Activated naive CD8-positive, alpha-beta T cell treated with anti-CD3 and anti-CD28 coated beads, Interleukin-2, amount 10 ng/mL, durations not matched to agents 7 days and 5 days (primary cell): ENCODE measurements around the gene MATCAP1. TPM values are rescaled to one million over a fixed set of nuclear protein-coding genes. Genes with fewer than 3 reads are reported as not detected.
A peak's percentile ranks its signal among the peaks of the same experiment; 100 is the strongest.

Experiments
- ATAC-seq: fragments of 150-1000 bp; cut with Tn5 transposase; one replicate; pipeline ENCODE4 v1.10.0; 2021; ENCODE audit warnings: low read depth, moderate library complexity
- POLR2A ChIA-PET: fragments of 350-600 bp; sonication (Branson Sonifier 250); formaldehyde crosslinking; loops from one replicate; lab custom pipeline; 2021; ENCODE audit warnings: antibody characterized with exemption; lab: Charles Lee
- DNase-seq: peaks from one replicate; pipeline ENCODE4 v3.0.0; 2021
- H3K27ac Mint-ChIP-seq: one replicate; pipeline ENCODE4 v1.8.0; 2022; ENCODE audit warnings: mild to moderate bottlenecking, mixed read lengths
- H3K27me3 Mint-ChIP-seq: one replicate; pipeline ENCODE4 v1.8.0; 2022; ENCODE audit warnings: mild to moderate bottlenecking, moderate library complexity, mixed read lengths
- H3K36me3 Mint-ChIP-seq: one replicate; pipeline ENCODE4 v1.8.0; 2021; ENCODE audit warnings: mild to moderate bottlenecking, mixed read lengths
- H3K4me1 Mint-ChIP-seq: one replicate; pipeline ENCODE4 v1.8.0; 2021; ENCODE audit warnings: mixed read lengths
- H3K4me3 Mint-ChIP-seq: one replicate; pipeline ENCODE4 v1.8.0; 2022; ENCODE audit warnings: mild to moderate bottlenecking, moderate library complexity, mixed read lengths
- H3K9me3 Mint-ChIP-seq: one replicate; pipeline ENCODE4 v1.8.0; 2021; ENCODE audit warnings: mixed read lengths
- total RNA-seq, 2 experiments: library from RNA; stranded (reverse); gene quantifications; one replicate each; pipeline ENCODE4 v1.2.3, GENCODE V29; 2021

Gene MATCAP1
- total RNA-seq, 2 experiments from 2014 or later, result 57.4 to 59.1 TPM

DNA sequence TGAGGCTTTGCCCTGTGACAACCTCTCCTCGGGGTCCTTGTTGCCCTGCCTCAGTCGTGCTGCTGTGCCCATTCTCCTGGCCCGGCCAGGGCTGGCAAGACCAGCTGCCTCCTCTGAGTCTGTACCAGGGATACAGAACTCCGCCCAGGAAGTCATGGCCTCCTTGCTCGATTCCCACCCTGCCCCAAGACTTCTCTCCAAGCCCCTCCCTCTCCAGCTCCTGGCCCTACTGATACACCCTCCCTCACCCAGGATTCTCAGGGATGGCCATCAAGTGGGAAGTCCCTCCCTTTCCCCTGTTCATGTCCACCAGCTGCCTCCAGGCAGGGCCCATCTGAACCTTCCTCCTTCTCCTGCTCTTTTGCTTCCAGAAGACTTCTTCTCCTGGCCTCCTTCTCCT, 31.9 kb upstream of the MATCAP1 start:
- Mint-ChIP-seq H3K27me3 (no peaks in the 10 kb centered on the region), H3K36me3 (no peaks in the 10 kb centered on the region), H3K4me3 (no peak overlapping the region), H3K4me1 (peaks cover 12% of the 10 kb centered on the region), H3K9me3 (no peaks in the 10 kb centered on the region), H3K27ac (peak overlapping the region; percentile 31)
- POLR2A ChIA-PET, result no interaction called here
- ATAC-seq (no peak), DNase-seq (no peak)

DNA sequence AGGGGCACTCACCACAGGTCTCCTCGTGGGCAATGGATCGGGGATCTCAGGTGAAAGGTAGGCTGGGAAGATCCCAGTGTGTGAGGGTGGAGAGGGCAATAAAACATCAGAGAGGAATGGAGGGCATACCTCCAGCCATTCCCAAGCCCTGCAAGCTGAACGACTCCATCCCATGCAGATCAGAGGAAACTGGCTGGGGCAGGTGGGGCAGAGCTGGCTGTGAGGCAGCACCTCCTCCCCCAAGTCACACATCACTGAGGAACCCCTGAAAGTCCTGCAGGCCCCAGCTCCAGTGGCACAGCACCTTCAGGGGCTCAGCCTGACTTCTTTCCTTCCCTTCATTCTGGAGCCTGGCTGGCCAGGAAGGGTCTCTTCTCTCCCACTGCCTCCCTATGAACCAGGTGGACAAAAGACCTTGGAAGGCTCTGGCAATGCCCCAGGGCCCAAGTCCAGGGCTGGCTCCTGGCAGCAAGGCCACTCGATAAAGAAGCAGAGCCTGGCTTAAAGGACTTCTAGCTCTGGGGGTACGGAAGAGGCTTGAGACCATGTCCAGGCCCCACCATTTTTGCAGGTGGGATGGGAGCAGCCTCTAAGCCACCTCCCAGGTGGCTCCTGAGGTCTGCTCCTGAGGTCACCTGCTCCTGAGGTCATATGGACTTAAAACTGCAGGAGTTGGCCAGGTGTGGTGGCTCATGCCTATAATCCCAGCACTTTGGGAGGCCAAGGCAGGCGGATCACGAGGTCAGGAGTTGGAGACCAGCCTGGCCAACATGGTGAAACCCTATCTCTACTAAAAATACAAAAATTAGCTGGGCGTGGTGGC, 29.6 kb upstream of the MATCAP1 start:
- H3K27ac Mint-ChIP-seq, result no peak overlapping the region

DNA sequence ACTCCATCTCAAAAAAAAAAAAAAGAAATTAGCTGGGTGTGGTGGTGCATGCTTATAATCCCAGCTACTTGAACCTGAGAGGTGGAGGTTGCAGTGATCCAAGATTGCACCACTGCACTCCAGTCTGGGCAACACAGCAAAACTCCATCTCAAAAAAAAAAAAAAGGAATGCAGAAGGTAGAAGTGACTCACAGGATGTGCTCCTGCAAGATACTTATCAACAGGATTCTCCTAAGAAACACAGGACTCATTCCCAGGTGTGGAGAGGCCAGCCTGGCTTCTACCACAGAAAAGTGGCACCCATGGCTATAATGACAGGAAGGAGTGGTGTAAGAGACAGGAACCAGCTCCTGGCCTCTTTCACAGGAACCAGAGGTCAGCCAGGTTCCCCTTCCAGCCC, 29.0 kb upstream of the MATCAP1 start:
- Mint-ChIP-seq H3K27me3 (no peaks in the 10 kb centered on the region), H3K4me1 (peaks cover 12% of the 10 kb centered on the region), H3K4me3 (no peak overlapping the region), H3K27ac (no peak overlapping the region), H3K9me3 (no peaks in the 10 kb centered on the region), H3K36me3 (no peaks in the 10 kb centered on the region)
- POLR2A ChIA-PET, result interaction anchor here (1.2 kb wide), 1 partner anchor 28 kb away, joined by 5 read pairs; no protein-coding TSS in a partner anchor
- no peak for ATAC-seq
- DNase-seq, result no peak

More for the DNA sequence above, 29.6 kb upstream of the MATCAP1 start:
- H3K36me3 Mint-ChIP-seq, result no peaks in the 10 kb centered on the region
- H3K4me3 Mint-ChIP-seq, result no peak overlapping the region
- no peak for ATAC-seq
- peaks cover 13% of the 10 kb centered on the region for H3K4me1 Mint-ChIP-seq
- POLR2A ChIA-PET, result interaction anchor here (1.2 kb wide), 1 partner anchor 29 kb away, joined by 5 read pairs; no protein-coding TSS in a partner anchor
- H3K27me3 Mint-ChIP-seq, result no peaks in the 10 kb centered on the region
- H3K9me3 Mint-ChIP-seq, result no peaks in the 10 kb centered on the region
- no peak for DNase-seq

DNA sequence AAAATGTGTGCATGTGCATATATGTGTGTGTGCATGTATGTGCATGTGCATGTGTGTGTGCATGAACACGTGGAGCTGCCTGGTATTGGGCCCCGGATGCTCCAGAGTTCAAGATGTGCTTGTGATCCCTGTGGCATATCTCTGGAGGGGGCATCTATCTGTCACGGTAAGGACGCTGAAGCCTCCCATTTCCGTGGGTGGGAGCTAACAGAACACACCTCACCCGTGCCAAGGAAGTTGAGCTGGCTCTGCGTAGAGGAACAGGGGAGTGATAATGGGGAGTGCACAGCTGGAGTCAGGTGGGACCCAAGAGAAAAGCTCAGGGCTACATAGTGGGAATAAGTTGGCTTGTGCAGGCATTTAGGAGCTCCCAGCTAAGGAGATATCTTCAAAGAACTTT, 27.9 kb upstream of the MATCAP1 start:
- no peaks in the 10 kb centered on the region for H3K9me3 Mint-ChIP-seq
- no peak overlapping the region for H3K27ac Mint-ChIP-seq
- no peak overlapping the region for H3K4me3 Mint-ChIP-seq
- peaks cover 3% of the 10 kb centered on the region for H3K4me1 Mint-ChIP-seq
- no peaks in the 10 kb centered on the region for H3K36me3 Mint-ChIP-seq
- POLR2A ChIA-PET, result no interaction called here
- no peak for ATAC-seq
- H3K27me3 Mint-ChIP-seq, result no peaks in the 10 kb centered on the region
- no peak for DNase-seq

DNA sequence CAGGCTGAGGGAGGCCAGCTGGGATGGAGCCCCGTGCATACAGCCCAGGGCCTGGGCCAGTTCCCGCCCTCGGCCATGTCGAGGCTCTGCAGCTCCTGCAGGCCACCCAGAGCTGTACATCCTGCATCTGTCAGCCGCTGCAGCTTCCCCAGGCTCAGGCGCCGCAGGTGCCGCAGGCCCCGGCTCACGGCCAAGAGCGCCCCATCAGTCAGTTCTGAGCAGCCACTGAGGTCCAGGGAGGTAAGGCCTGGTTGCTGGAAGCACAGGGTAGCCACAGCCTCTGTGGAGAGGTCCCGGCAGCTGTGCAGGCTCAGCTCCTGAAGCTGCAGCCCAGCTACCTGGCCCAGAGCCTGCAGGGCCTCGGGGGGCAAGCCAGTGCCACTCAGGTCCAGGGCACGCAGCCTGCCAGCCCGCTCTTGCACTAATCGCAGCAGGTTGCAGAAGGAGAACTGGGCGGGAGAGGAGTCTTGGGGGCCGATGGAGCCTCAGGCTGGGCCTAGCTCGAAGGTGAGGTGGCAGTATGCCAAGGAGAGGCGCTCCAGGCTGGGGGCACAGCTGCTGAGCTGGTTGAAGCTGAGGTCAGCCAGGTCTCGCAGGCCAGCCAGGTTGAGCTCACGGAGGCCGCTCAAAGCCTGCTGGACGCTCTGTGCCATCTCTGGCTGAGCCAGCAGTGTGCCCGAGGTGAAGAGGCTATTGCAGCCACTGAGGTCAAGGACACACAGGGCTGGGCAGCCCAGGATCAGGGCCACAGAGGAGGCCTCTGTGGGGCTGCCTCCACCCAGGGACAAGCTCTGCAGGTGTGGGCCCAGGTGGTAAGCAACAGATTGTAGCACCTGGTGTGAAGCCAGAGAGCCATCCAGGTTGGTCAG, 26.5 kb upstream of the MATCAP1 start:
- no peak overlapping the region for H3K4me3 Mint-ChIP-seq
- H3K9me3 Mint-ChIP-seq, result no peaks in the 10 kb centered on the region
- no peaks in the 10 kb centered on the region for H3K36me3 Mint-ChIP-seq
- H3K27me3 Mint-ChIP-seq, result no peaks in the 10 kb centered on the region
- POLR2A ChIA-PET, result interaction anchor here (1.1 to 1.4 kb wide), 2 partner anchors 16 to 27 kb away, joined by 3 to 5 read pairs; partner anchors contain the start of gene TMEM208
- DNase-seq (no peak), ATAC-seq (no peak)
- H3K27ac Mint-ChIP-seq, result no peak overlapping the region
- H3K4me1 Mint-ChIP-seq, result peaks cover 3% of the 10 kb centered on the region

DNA sequence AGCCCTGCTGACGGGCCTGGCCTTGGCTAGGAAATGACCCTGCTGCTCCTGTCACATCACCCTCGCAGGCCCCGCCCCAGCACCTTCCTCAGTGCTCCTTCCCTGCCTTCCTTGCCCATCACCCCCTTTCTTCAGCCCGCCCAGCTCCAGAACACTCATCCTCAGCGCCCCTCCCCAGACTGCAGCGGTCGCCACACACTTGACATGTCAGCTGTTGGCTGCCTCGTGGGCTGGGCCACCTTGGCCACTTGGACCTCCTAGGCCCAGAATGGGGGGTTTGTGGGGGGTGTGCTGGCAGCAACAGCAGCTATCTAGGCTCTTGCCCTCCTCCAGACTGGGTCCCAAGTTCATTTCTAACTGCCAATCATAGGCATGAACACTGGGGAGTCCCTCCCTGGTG, 25.8 kb upstream of the MATCAP1 start:
- ATAC-seq, result no peak

DNA sequence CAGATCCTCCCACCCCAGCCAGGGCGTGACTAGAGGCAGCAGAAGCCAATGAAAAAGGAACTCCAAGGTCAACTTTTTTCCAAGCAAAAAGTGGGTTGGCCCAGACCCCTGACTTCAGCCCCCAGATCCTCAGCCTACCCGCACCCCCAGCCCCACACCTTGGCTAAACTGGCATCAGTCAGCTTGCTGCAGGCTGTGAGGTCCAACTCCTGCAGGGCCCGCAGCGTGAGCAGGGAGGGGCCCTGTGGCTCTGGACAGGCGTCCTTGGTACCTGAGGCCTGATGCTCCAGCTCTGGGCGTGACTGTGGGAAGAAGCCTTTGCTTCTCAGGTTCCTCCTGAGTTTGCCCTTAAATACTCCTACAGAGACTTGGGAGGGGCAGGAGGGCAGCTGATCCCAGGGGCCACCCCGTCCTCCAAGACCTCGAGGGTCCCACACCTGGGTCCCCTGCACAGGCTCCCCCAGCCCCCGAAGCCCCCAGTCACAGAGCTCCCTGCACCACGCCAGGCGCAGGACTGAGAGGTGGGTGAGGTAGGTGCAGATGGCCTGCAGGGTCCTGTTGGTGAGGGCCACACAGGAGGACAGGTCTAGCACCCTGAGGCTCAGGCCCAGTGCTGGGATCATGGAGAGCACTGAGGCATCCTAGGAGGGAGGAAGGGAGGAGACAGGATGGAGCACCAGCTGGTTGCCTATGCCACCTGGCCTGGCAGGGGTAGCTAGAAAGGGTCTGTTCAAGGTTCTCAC, 24.6 kb upstream of the MATCAP1 start:
- Mint-ChIP-seq H3K27ac (no peak overlapping the region), H3K4me1 (peaks cover 3% of the 10 kb centered on the region), H3K36me3 (no peaks in the 10 kb centered on the region), H3K4me3 (no peak overlapping the region), H3K9me3 (no peaks in the 10 kb centered on the region), H3K27me3 (no peaks in the 10 kb centered on the region)
- POLR2A ChIA-PET, result interaction anchor here (0.6 to 1.4 kb wide), 3 partner anchors 10 to 29 kb away, joined by 3 to 4 read pairs (median 3); no protein-coding TSS in a partner anchor
- ATAC-seq (no peak), DNase-seq (no peak)

More for the DNA sequence above, 25.8 kb upstream of the MATCAP1 start:
- Mint-ChIP-seq H3K27me3 (no peaks in the 10 kb centered on the region), H3K4me3 (no peak overlapping the region), H3K36me3 (no peaks in the 10 kb centered on the region), H3K9me3 (no peaks in the 10 kb centered on the region), H3K4me1 (peaks cover 3% of the 10 kb centered on the region), H3K27ac (no peak overlapping the region)
- POLR2A ChIA-PET, result interaction anchor here (1.1 to 1.4 kb wide), 2 partner anchors 17 to 27 kb away, joined by 3 to 5 read pairs; partner anchors contain the start of gene TMEM208
- no peak for DNase-seq

DNA sequence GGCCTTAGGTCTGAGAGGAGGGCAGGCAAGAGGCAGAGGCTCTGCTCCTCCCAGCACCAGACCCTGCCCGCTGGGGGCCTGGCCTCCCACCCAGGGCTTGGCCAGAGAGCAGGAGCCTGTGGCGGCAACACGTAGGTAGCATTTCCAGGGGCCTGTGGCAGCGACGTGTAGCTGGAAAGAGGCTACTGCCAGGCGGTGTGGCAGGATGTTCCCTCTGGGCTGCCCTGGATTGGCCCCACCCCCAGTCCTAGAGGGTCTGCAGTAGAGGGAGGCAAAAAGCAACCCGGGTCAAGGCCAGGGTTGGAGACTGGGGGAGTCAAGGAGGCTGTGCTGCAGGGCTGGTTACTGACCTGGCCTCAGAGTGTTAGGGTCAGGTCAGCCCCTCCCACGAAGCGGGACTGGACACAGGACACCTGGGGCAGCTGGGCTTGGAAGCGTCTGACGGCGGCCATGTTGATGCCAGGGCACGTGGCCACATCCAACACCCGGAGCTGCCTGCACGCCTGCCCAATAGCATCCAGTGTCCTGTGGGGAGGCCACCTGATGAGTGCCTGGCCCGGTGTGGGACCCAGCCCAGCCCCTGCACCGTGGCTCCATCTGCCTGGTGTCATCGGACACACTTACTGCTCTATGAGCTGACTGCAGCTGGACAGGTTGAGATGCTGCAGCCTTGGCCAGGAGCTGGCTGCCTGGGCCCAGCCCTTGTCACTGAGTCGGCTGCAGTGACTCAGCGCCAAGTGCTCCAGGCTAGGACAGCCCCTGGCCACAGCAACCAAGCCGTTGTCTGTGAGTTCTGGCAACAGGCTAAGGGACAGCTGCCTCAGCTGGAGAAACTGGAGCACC, 23.7 kb upstream of the MATCAP1 start:
- H3K9me3 Mint-ChIP-seq, result no peaks in the 10 kb centered on the region
- DNase-seq (no peak), ATAC-seq (no peak)
- no peaks in the 10 kb centered on the region for H3K36me3 Mint-ChIP-seq
- POLR2A ChIA-PET, result interaction anchor here (1.0 kb wide), 1 partner anchor 19 kb away, joined by 4 read pairs; the partner anchor contains the start of gene TMEM208
- peaks cover 3% of the 10 kb centered on the region for H3K4me1 Mint-ChIP-seq
- no peak overlapping the region for H3K27ac Mint-ChIP-seq
- H3K4me3 Mint-ChIP-seq, result no peak overlapping the region
- no peaks in the 10 kb centered on the region for H3K27me3 Mint-ChIP-seq

DNA sequence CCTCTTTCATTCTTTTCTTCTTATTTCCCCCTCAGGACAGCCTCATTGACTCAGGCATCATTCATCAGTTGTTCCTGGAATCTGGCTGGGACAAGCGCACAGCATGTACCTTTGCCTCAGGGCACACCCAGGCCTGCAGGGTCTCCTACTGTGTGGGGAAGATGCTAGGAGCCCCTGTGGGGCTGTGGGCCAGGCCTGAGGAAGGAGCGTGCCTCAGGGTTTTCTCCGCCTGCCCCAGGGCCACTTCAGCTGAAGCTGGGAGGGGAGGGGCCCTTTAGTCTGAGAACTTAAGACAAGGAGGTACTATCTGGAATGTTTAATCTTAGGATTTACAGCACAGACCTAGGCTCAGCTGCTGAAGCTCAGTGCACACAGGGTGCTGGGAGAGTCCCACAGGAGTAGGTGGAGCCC, 23.1 kb upstream of the MATCAP1 start:
- Mint-ChIP-seq H3K4me1 (peaks cover 3% of the 10 kb centered on the region), H3K27me3 (no peaks in the 10 kb centered on the region), H3K9me3 (no peaks in the 10 kb centered on the region), H3K36me3 (no peaks in the 10 kb centered on the region), H3K4me3 (no peak overlapping the region), H3K27ac (no peak overlapping the region)
- ATAC-seq, result no peak
- POLR2A ChIA-PET, result interaction anchor here (1.0 kb wide), 1 partner anchor 20 kb away, joined by 4 read pairs; the partner anchor contains the start of gene TMEM208
- no peak for DNase-seq

DNA sequence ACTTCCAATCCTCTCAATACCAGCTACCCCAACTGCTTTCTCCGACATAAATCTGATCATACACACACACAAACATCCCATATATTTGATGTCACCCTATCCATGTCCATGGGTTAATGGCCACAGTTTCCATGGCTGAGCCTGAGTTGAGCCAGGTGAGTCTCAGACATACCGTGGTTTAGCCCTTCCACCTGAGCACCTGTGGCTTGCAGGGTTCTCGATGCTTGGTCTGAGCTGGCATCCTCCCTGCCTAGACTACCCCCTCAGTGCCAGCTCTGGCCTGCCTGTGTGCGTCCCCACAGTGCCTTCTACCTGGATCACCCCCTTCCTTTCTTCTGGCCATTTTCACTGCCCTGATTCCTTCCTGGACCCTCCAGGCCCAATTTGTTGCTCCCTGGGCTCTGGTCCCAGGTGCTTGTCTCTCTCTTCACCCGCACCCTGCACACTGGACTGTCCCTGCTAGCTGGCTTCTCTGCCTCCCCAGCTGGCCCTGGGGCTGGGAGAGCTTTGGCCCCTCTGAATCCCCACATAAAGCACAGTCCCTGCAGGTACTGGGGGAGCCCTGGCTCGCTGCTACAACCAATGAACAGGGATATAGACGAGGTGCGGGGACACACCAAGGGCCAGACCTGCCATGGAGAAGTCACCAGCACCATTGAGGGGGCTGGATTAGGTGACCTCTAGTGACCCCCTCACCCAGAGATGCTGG, 22.5 kb upstream of the MATCAP1 start:
- DNase-seq, result no peak
- no peak overlapping the region for H3K4me3 Mint-ChIP-seq
- POLR2A ChIA-PET, result interaction anchor here (1.0 kb wide), 1 partner anchor 21 kb away, joined by 4 read pairs; the partner anchor contains the start of gene TMEM208
- no peak for ATAC-seq
- H3K36me3 Mint-ChIP-seq, result no peaks in the 10 kb centered on the region
- no peak overlapping the region for H3K27ac Mint-ChIP-seq
- H3K4me1 Mint-ChIP-seq, result peaks cover 3% of the 10 kb centered on the region
- H3K27me3 Mint-ChIP-seq, result no peaks in the 10 kb centered on the region
- no peaks in the 10 kb centered on the region for H3K9me3 Mint-ChIP-seq

DNA sequence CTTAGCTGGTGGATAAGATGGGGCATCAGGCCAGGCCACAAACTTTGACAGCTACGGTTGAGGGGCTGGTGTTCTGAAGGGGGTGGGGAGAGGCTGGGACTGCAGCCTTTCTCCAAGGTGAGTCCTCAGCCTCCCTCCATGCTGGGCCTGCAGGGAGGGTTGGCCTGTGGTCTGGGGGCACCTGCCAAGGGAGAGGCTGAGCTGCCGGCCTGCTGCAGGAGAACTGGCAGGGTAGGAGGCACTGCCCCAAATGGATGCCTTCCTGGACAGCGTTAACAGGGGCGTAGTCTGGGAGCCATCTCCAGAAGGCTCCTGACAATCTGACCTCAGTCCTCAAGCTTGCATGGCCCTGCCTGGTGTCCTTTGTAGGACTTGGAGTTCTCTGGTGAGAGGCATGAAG, 20.3 kb upstream of the MATCAP1 start:
- no peak for DNase-seq
- ATAC-seq, result no peak
- POLR2A ChIA-PET, result interaction anchor here (0.7 kb wide), 1 partner anchor 11 kb away, joined by 3 read pairs; no protein-coding TSS in a partner anchor
- H3K4me3 Mint-ChIP-seq, result no peak overlapping the region
- peaks cover 2% of the 10 kb centered on the region for H3K4me1 Mint-ChIP-seq
- H3K27ac Mint-ChIP-seq, result no peak overlapping the region
- no peaks in the 10 kb centered on the region for H3K27me3 Mint-ChIP-seq
- H3K36me3 Mint-ChIP-seq, result peaks cover 2% of the 10 kb centered on the region
- H3K9me3 Mint-ChIP-seq, result no peaks in the 10 kb centered on the region
